ENCODE data around the gene DPYD. TPM values are rescaled to one million over a fixed set of nuclear protein-coding genes. Genes with fewer than 3 reads are reported as not detected.

The DPYD gene
- total RNA-seq, 1 donor from 2014 or later = 12.6 TPM

GRCh38 chr1:97778718-97779117, 142.1 kb downstream of the DPYD start:
- peaks cover 18% of the 10 kb centered on the region for H3K4me1 Mint-ChIP-seq
- DNase-seq = no peak
- no peak overlapping the region for H3K27ac Mint-ChIP-seq
- CTCF ChIA-PET = interaction anchor here (0.6 kb wide), 1 partner anchor 413 kb away, joined by 3 read pairs; no protein-coding TSS in a partner anchor
- no peak overlapping the region for H3K4me3 Mint-ChIP-seq
- POLR2A ChIA-PET = no interaction called here
- TF ChIP-seq CTCF (IDR thresholded peaks at IDR 0.05) = no peak
- intact Hi-C loops (cut with micrococcal nuclease) = no loop called here
- H3K27me3 Mint-ChIP-seq = no peaks in the 10 kb centered on the region
- H3K9me3 Mint-ChIP-seq = peaks cover 3% of the 10 kb centered on the region
- peaks cover 5% of the 10 kb centered on the region for H3K36me3 Mint-ChIP-seq (ENCODE audit: low read depth)
- ATAC-seq (ENCODE audit: low read depth) = no peak

- POLR2A ChIA-PET = no interaction called here
- intact Hi-C loops (cut with micrococcal nuclease) = no loop called here
Observed at GRCh38 chr1:97770376-97770775, 150.5 kb downstream of the DPYD start.

GRCh38 chr1:97767381-97767780, 153.5 kb downstream of the DPYD start:
- H3K27ac Mint-ChIP-seq = no peak overlapping the region
- ATAC-seq (ENCODE audit: low read depth) (no peak), DNase-seq (no peak)
- no peaks in the 10 kb centered on the region for H3K36me3 Mint-ChIP-seq (ENCODE audit: low read depth)
- ChIA-PET POLR2A (no interaction called here), CTCF (no interaction called here)
- TF ChIP-seq CTCF (IDR thresholded peaks at IDR 0.05) = no peak
- H3K4me3 Mint-ChIP-seq = no peak overlapping the region
- intact Hi-C loops (cut with micrococcal nuclease) = no loop called here
- peaks cover 16% of the 10 kb centered on the region for H3K4me1 Mint-ChIP-seq
- no peaks in the 10 kb centered on the region for H3K9me3 Mint-ChIP-seq
- H3K27me3 Mint-ChIP-seq = no peaks in the 10 kb centered on the region

More at GRCh38 chr1:97770376-97770775, 150.5 kb downstream of the DPYD start:
- no peak for DNase-seq
- no peak for TF ChIP-seq CTCF (IDR thresholded peaks at IDR 0.05)
- no peak for ATAC-seq (ENCODE audit: low read depth)
- H3K4me1 Mint-ChIP-seq = peaks cover 5% of the 10 kb centered on the region
- H3K36me3 Mint-ChIP-seq (ENCODE audit: low read depth) = peaks cover 2% of the 10 kb centered on the region
- peaks cover 3% of the 10 kb centered on the region for H3K9me3 Mint-ChIP-seq
- no peaks in the 10 kb centered on the region for H3K27me3 Mint-ChIP-seq
- no peak overlapping the region for H3K27ac Mint-ChIP-seq
- CTCF ChIA-PET = no interaction called here
- H3K4me3 Mint-ChIP-seq = no peak overlapping the region

- no peak overlapping the region for H3K27ac Mint-ChIP-seq
- no peak for TF ChIP-seq CTCF (IDR thresholded peaks at IDR 0.05)
- no peaks in the 10 kb centered on the region for H3K9me3 Mint-ChIP-seq
- POLR2A ChIA-PET = no interaction called here
- no peaks in the 10 kb centered on the region for H3K27me3 Mint-ChIP-seq
- DNase-seq (no peak), ATAC-seq (ENCODE audit: low read depth) (no peak)
- intact Hi-C loops (cut with micrococcal nuclease) = no loop called here
- peaks cover 16% of the 10 kb centered on the region for H3K4me1 Mint-ChIP-seq
- CTCF ChIA-PET = no interaction called here
- peaks cover 6% of the 10 kb centered on the region for H3K36me3 Mint-ChIP-seq (ENCODE audit: low read depth)
- H3K4me3 Mint-ChIP-seq = no peak overlapping the region
Observed at GRCh38 chr1:97764991-97765390, 155.8 kb downstream of the DPYD start.

- no peaks in the 10 kb centered on the region for H3K27me3 Mint-ChIP-seq
- POLR2A ChIA-PET = no interaction called here
- peaks cover 6% of the 10 kb centered on the region for H3K36me3 Mint-ChIP-seq (ENCODE audit: low read depth)
Observed at GRCh38 chr1:97761637-97762036, 159.2 kb downstream of the DPYD start.

More at GRCh38 chr1:97761637-97762036, 159.2 kb downstream of the DPYD start:
- intact Hi-C loops (cut with micrococcal nuclease) = no loop called here
- ATAC-seq (ENCODE audit: low read depth) (no peak), DNase-seq (no peak)
- Mint-ChIP-seq H3K9me3 (no peaks in the 10 kb centered on the region), H3K27ac (no peak overlapping the region), H3K4me1 (peaks cover 16% of the 10 kb centered on the region), H3K4me3 (no peak overlapping the region)
- TF ChIP-seq CTCF (IDR thresholded peaks at IDR 0.05) = no peak
- CTCF ChIA-PET = no interaction called here

Data from activated B cell treated with CpG ODN at 0.5 μM for 24 hours (primary cell).